ENCODE data around the gene DZIP1. TPM values are rescaled to one million over a fixed set of nuclear protein-coding genes. Genes with fewer than 3 reads are reported as not detected.

Gene DZIP1
- total RNA-seq, 3 donors from 2014 or later, result 1.3 to 23.6 (median 3.6) TPM

DNA sequence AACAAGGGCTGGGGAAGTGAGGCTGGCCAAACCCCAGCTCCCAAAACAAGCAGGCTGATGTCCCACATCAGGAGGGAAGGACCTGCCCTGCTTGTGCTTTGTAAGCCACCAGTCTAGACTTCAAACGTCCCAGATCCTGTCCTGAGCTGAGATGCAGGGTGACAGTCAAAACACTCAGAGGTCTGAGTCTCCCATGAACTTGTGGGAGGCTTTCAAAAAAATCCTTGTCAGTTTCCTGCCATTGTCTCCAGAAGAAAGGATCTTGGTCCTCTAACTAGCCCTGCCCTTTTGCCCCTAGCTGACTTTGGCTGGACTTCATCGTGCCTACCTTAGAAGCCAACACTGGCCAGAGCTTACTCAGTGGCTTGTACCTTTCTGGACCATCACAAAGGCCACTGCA is 43.3 kb downstream of the DZIP1 start:
- H3K4me1 ChIP-seq (ENCODE audit: low read depth), result no peaks in the 10 kb centered on the region
- H3K9me3 ChIP-seq, result no peaks in the 10 kb centered on the region
- TF ChIP-seq, protein P1, sequence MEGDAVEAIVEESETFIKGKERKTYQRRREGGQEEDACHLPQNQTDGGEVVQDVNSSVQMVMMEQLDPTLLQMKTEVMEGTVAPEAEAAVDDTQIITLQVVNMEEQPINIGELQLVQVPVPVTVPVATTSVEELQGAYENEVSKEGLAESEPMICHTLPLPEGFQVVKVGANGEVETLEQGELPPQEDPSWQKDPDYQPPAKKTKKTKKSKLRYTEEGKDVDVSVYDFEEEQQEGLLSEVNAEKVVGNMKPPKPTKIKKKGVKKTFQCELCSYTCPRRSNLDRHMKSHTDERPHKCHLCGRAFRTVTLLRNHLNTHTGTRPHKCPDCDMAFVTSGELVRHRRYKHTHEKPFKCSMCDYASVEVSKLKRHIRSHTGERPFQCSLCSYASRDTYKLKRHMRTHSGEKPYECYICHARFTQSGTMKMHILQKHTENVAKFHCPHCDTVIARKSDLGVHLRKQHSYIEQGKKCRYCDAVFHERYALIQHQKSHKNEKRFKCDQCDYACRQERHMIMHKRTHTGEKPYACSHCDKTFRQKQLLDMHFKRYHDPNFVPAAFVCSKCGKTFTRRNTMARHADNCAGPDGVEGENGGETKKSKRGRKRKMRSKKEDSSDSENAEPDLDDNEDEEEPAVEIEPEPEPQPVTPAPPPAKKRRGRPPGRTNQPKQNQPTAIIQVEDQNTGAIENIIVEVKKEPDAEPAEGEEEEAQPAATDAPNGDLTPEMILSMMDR (IDR thresholded peaks at IDR 0.05), result no peak
- no peak for DNase-seq
- H3K4me3 ChIP-seq, result no peak overlapping the region
- intact Hi-C loops (cut with DNase I, micrococcal nuclease), result no loop called here
- no peaks in the 10 kb centered on the region for H3K36me3 ChIP-seq (ENCODE audit: low read depth)
- ATAC-seq, result no peak

DNA sequence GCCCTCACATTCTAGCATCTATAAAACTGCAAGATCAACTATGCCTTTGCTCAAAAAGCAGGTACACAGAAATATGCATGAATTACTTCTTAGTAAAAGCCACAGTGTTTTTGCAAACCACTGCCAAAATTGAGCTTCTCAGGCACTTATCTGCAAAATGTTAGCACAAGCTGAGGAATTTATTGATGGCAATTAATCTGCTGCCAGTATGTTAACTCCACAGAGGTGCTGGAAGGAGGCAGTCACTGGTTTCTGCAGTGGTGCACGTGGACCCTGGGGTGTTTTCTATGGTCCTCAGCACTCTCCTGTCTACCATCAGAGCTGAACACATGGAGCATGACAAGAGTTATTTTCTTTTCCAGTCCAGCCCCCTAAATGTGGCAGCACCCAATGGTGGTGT is 47.8 kb downstream of the DZIP1 start:
- Histone ChIP-seq H3K4me3 (no peak overlapping the region), H3K4me1 (ENCODE audit: low read depth) (no peaks in the 10 kb centered on the region), H3K9me3 (no peaks in the 10 kb centered on the region), H3K36me3 (ENCODE audit: low read depth) (no peaks in the 10 kb centered on the region)
- no peak for DNase-seq
- TF ChIP-seq, protein P1 (IDR thresholded peaks at IDR 0.05), result no peak
- no peak for ATAC-seq
- intact Hi-C loops (cut with DNase I, micrococcal nuclease), result no loop called here

DNA sequence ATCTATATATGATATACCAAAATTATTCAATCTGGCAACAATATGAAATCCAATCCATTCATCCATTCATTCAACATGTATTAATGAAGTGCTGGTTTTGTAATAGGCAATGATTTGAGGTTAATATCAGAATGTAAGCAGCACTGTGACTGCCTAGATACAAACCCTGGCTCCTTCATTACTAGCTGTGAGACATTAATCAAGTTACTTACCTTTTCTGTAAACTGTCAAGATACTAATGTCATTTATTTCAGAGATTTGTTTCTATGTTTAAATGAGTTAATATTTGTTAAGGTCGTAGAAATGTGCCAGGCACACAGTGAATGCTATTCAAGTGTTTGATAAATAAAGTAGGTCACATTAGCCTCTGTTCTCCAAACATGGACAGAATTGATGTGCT is 51.0 kb downstream of the DZIP1 start:
- DNase-seq, result no peak
- Histone ChIP-seq H3K36me3 (ENCODE audit: low read depth) (no peaks in the 10 kb centered on the region), H3K4me3 (no peak overlapping the region), H3K4me1 (ENCODE audit: low read depth) (no peaks in the 10 kb centered on the region), H3K9me3 (no peaks in the 10 kb centered on the region)
- TF ChIP-seq, protein P1 (IDR thresholded peaks at IDR 0.05), result no peak
- intact Hi-C loops (cut with DNase I, micrococcal nuclease), result no loop called here
- ATAC-seq, result no peak

DNA sequence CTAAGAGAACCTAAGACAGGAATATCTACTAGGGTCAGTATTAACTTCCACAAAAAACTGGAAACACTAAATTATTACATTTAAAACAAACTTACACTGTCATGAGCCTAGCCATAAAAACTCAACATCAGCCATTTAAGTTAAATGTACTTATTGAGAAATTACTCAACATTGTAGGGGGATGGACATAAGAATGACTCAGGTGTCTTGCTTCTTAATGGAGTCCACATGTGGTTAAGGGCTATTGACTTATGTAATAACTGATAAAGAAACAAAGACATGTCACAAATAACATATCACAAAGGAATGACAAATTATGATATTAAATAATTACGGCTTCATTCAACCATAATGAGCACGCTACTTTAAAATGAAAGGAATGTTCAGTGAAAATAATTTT is 55.8 kb downstream of the DZIP1 start:
- Histone ChIP-seq H3K36me3 (ENCODE audit: low read depth) (no peaks in the 10 kb centered on the region), H3K4me1 (ENCODE audit: low read depth) (no peaks in the 10 kb centered on the region), H3K9me3 (no peaks in the 10 kb centered on the region), H3K4me3 (no peak overlapping the region)
- DNase-seq (no peak), ATAC-seq (no peak)
- intact Hi-C loops (cut with DNase I, micrococcal nuclease), result no loop called here
- TF ChIP-seq, protein P1 (IDR thresholded peaks at IDR 0.05), result no peak

DNA sequence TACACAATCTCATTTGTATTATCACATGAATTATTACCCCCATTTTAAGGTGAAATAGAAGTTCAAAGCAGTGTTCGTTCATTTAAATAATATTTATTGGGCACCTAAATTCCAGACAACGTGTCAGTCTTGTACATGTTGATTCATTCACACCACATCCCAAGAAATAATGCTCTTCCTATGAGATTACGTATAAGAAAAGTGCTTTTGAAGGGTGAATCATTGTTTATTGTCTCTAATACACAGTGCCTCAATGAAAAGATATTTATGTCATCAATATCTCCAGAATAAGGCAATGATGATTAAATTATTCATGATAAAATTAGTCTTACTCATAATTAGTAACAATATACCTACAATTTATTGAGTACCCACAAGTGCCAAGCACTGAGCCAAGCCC is 56.4 kb downstream of the DZIP1 start:
- TF ChIP-seq, protein P1 (IDR thresholded peaks at IDR 0.05), result no peak
- DNase-seq, result no peak
- no peak for ATAC-seq
- intact Hi-C loops (cut with DNase I, micrococcal nuclease), result no loop called here
- no peaks in the 10 kb centered on the region for H3K36me3 ChIP-seq (ENCODE audit: low read depth)
- H3K4me1 ChIP-seq (ENCODE audit: low read depth), result no peaks in the 10 kb centered on the region
- no peak overlapping the region for H3K4me3 ChIP-seq
- no peaks in the 10 kb centered on the region for H3K9me3 ChIP-seq

DNA sequence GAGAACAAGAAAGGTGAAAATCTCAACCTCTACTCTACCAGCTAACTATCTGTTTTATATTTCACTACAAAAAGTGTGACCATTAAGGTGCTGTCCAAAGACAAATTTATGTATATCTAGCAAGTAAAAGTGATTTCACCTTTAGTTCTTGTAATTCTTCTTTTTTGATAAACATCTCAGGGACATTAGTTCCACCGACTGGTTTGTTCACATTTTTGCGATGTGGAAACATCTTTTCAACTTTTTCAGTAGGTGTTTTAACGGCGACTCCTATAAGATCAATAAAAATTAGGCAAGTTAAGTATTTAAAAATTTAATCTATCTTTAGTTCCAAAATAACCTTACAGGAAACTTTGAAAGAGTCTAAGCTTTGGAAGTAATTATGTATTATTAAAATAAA is 58.6 kb downstream of the DZIP1 start:
- Histone ChIP-seq H3K36me3 (ENCODE audit: low read depth) (no peaks in the 10 kb centered on the region), H3K4me3 (no peak overlapping the region), H3K9me3 (no peaks in the 10 kb centered on the region), H3K4me1 (ENCODE audit: low read depth) (no peaks in the 10 kb centered on the region)
- TF ChIP-seq, protein P1 (IDR thresholded peaks at IDR 0.05), result no peak
- intact Hi-C loops (cut with DNase I, micrococcal nuclease), result no loop called here
- no peak for ATAC-seq
- DNase-seq, result no peak

Data from mucosa of descending colon (tissue), 3 donors.